ENCODE results near the gene SH3BP2. TPM values are rescaled to one million over a fixed set of nuclear protein-coding genes. Genes with fewer than 3 reads are reported as not detected.

SH3BP2 gene
- total RNA-seq, 1 donor from 2014 or later = 43.2 TPM

DNA sequence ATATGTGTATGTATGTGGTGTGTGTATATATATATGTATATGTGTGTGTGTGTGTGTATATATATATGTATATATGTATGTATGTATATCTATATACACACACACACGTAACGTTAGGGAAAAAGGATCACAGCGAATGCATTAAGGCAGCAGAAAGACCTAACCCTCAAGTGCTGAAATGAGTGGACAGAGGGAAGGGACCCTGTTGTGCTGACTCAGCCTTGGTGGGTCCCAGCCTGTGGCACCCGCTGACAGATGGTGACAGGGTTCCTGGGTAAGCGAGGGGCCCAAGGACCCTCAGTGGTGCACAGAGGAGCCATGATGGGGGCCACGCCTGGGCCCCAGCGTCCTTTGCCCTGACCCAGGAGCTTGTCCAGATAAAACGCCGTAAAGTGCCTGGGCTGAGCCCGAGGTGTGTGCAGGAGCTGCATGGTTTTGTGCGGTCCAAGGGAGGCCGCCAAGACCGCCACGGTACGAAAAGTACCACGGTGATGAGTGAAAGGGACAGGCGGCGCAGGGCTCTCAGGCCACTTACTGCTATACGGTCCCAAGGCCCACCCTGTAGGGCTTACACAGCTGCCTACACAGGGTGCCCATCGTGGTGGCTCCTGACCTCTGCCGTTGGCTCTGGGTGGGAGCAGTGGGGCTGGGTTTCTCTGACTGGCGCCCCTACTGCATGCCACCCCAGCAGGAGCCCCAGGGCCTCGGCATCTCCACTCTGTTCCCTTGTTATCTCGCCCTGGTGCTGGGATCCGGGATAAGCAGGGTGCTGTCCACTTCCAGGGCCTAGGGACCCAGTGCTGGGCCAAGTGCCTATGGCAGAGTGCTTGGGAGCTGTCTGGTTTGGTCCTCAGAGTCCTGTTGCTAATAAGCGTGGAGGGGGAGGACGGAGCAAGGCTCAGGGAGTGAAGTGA lies 10.0 kb downstream of the SH3BP2 start:
- Mint-ChIP-seq H3K9me3 (no peaks in the 10 kb centered on the region), H3K27me3 (no peaks in the 10 kb centered on the region), H3K4me1 (peaks cover 87% of the 10 kb centered on the region), H3K36me3 (ENCODE audit: low read depth) (no peaks in the 10 kb centered on the region), H3K27ac (no peak overlapping the region), H3K4me3 (no peak overlapping the region)
- ChIA-PET POLR2A (interaction anchor here (0.6 to 5.3 kb wide), 4 partner anchors 9 to 250 kb away, joined by 3 to 56 read pairs (median 8); no protein-coding TSS in a partner anchor), CTCF (interaction anchor here (1.1 kb wide), 1 partner anchor 44 kb away, joined by 3 read pairs; no protein-coding TSS in a partner anchor)
- TF ChIP-seq, protein P1, sequence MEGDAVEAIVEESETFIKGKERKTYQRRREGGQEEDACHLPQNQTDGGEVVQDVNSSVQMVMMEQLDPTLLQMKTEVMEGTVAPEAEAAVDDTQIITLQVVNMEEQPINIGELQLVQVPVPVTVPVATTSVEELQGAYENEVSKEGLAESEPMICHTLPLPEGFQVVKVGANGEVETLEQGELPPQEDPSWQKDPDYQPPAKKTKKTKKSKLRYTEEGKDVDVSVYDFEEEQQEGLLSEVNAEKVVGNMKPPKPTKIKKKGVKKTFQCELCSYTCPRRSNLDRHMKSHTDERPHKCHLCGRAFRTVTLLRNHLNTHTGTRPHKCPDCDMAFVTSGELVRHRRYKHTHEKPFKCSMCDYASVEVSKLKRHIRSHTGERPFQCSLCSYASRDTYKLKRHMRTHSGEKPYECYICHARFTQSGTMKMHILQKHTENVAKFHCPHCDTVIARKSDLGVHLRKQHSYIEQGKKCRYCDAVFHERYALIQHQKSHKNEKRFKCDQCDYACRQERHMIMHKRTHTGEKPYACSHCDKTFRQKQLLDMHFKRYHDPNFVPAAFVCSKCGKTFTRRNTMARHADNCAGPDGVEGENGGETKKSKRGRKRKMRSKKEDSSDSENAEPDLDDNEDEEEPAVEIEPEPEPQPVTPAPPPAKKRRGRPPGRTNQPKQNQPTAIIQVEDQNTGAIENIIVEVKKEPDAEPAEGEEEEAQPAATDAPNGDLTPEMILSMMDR (IDR thresholded peaks at IDR 0.05) = no peak
- ATAC-seq (ENCODE audit: low read depth) = no peak
- intact Hi-C loops (cut with micrococcal nuclease) = no loop called here
- peak; percentile 5 for DNase-seq

DNA sequence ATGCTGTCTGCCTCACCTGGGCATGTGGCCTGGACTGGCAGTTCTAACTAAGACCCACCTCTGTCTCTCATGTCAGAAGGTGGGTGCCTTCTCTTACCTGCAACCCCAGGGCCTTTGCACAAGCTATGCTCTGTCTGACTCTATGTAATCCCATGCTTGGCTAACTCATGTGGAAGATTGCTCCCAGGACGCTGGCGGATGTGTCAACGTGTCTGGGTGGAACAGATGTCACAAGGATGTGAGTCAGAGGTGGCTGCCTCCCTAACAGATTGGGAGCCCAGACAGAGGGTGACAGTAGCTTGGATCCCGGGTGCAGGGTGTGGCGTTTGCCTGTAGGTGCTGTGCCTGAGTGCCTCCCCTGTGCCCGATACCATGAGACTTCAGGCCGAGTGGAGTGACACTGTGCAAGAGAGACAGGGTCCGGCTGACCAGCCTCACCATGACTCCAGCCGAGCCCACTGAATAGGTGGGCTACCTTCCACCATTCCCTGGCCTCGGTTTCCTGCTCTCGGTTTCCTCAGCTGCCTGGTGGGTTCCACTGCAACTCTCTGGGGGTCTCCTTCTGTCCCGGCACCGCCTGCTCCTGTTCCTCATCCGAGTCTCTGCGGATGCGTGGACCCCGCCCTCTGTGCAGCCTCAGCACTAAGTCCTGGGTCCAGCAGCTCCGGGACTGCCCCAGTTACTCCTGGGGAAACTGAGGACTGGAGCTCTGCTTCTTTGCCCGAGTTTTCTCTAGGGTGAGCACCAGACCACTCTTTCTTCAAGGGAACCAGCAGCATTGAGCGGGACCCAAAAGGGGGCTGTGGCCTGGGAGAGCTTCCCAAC lies 11.0 kb downstream of the SH3BP2 start:
- Mint-ChIP-seq H3K36me3 (ENCODE audit: low read depth) (no peaks in the 10 kb centered on the region), H3K4me1 (peaks cover 84% of the 10 kb centered on the region), H3K4me3 (no peak overlapping the region), H3K27ac (peak overlapping the region; percentile 92), H3K27me3 (no peaks in the 10 kb centered on the region), H3K9me3 (no peaks in the 10 kb centered on the region)
- TF ChIP-seq, protein P1 (IDR thresholded peaks at IDR 0.05) = no peak
- ChIA-PET POLR2A (interaction anchor here (0.6 to 1.8 kb wide), 4 partner anchors 8 to 249 kb away, joined by 3 to 8 read pairs (median 5); no protein-coding TSS in a partner anchor), CTCF (interaction anchor here (1.1 kb wide), 1 partner anchor 45 kb away, joined by 3 read pairs; no protein-coding TSS in a partner anchor)
- intact Hi-C loops (cut with micrococcal nuclease) = no loop called here
- DNase-seq = no peak
- ATAC-seq (ENCODE audit: low read depth) = no peak

DNA sequence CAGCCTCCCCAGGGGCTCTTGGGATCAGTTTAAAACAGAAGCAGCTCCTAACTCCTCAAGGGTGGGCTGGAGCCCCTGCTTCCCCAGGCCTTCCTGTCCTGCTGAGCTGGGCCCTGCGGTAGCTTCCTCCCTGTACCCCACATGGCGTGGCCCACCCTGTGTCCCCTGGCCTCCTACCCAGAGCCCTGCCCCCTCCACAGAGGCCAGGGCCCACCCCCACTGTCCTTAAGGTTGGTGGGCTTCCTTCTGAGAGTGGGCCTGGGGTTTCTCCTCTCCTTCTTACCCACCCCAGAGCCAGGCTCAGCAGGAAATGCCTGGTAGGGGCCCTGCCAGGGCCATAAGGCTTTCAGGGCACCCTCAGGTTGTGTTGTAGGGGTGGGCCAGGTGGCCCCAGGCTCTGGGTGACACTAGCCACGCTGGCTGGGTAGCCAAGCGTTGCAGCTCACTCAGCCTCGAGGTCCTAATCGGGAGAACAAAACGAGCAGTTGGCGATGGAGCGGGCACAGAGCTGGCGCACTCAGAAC lies 11.6 kb downstream of the SH3BP2 start:
- H3K9me3 Mint-ChIP-seq = no peaks in the 10 kb centered on the region
- ChIA-PET POLR2A (interaction anchor here (1.0 to 1.8 kb wide), 3 partner anchors 9 to 17 kb away, joined by 3 to 8 read pairs (median 4); no protein-coding TSS in a partner anchor), CTCF (no interaction called here)
- ATAC-seq (ENCODE audit: low read depth) = no peak
- H3K27ac Mint-ChIP-seq = peak overlapping the region; percentile 92
- no peak for DNase-seq
- TF ChIP-seq, protein P1 (IDR thresholded peaks at IDR 0.05) = no peak
- H3K4me3 Mint-ChIP-seq = peak overlapping the region; percentile 59
- intact Hi-C loops (cut with micrococcal nuclease) = no loop called here
- H3K36me3 Mint-ChIP-seq (ENCODE audit: low read depth) = no peaks in the 10 kb centered on the region
- H3K4me1 Mint-ChIP-seq = peaks cover 81% of the 10 kb centered on the region
- H3K27me3 Mint-ChIP-seq = no peaks in the 10 kb centered on the region

DNA sequence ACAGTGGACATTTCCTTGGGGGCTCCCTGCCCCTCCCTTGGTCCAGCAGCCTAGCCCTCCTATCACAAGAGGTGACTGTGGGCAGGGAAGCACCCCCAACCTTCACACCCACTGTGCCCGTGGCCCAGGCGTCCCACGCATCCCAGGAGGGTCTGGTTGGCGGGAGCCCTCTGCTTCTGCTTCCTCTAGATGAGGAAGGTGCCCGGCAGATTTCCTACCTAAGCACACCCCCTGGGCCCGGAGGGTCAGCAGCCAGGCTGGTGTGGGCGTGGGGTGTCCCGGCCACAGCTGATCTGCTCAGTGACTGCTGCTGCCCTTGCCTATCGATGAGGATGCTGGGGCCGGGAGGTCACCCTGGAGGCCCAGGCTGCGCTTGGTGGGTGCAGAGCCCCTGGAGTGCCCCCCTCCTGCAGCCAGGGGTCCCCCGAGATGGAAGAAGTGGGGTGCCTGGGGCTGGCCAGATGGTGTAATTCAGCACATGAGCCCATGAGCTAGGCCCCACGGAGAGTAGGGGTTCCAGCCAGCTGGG lies 12.2 kb downstream of the SH3BP2 start:
- no peaks in the 10 kb centered on the region for H3K27me3 Mint-ChIP-seq
- no peaks in the 10 kb centered on the region for H3K9me3 Mint-ChIP-seq
- CTCF ChIA-PET = no interaction called here
- H3K36me3 Mint-ChIP-seq (ENCODE audit: low read depth) = no peaks in the 10 kb centered on the region
- peak overlapping the region; percentile 60 for H3K4me3 Mint-ChIP-seq
- no peak for DNase-seq
- TF ChIP-seq, protein P1 (IDR thresholded peaks at IDR 0.05) = no peak
- ATAC-seq (ENCODE audit: low read depth) = no peak
- peaks cover 83% of the 10 kb centered on the region for H3K4me1 Mint-ChIP-seq
- H3K27ac Mint-ChIP-seq = peak overlapping the region; percentile 92
- intact Hi-C loops (cut with micrococcal nuclease) = no loop called here
- POLR2A ChIA-PET = interaction anchor here (1.0 to 2.0 kb wide), 4 partner anchors 8 to 30 kb away, joined by 3 to 7 read pairs (median 4); no protein-coding TSS in a partner anchor

All from activated B cell treated with CpG ODN at 0.5 μM for 24 hours (primary cell).